Mucosa of gallbladder (tissue), 1 donor: ENCODE data around the gene FAM89B. TPM values are rescaled to one million over a fixed set of nuclear protein-coding genes. Genes with fewer than 3 reads are reported as not detected.
"Not testable (repeated sequence)": the region's sequence is repeated elsewhere in the genome, so short reads cannot be mapped to it uniquely, and the experiment has no call there.

Experiments
- DNase-seq: peaks from one replicate; pipeline ENCODE4 v3.0.0-alpha.2; 2020; ENCODE audit warnings: low spot score
- total RNA-seq: library from RNA; stranded (reverse); gene quantifications from one replicate; pipeline ENCODE4 v1.2.1, GENCODE V29; 2021
- donor health status: DM: no; HTN: no; CAD: no.

Gene FAM89B
- total RNA-seq, 1 donor from 2014 or later, result 68.2 TPM

DNA sequence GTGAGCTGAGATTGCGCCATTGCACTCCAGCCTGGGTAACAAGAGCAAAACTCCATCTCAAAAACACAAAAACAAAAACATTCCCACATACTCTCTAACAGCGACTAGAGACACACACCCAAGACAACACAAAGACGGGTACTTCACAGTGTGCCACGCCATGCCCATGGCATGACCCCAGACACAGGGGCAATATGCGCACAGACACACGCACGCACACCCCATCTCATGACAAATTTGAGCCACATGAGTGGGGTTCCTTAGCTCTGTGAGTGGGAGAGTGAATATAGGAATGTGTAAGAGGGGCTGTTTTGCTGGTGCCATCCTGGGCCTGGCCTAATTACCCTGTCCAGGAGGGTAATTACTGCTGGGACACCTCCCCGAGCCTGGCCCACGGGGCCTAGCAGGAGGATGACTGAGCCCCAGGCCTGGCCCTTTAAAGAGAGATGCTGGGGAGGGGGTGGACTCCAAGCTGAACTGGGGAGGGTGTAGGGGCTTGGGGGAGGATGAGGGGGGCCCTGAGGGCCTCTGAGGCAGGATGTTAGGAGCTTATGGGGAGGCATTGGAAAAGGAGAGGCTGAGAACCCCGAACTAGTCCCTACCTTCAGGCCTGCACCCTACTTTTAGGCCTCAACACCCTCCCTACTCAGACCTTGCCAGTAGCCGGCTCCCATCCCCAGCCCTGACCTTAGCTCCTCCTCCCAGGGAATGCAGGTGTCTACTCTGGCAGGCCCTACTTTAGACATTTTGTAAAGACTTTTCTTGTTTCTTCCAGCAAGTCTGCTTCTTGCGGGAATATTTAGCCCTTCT lies 15.7 kb upstream of the FAM89B start:
- DNase-seq, result no peak

DNA sequence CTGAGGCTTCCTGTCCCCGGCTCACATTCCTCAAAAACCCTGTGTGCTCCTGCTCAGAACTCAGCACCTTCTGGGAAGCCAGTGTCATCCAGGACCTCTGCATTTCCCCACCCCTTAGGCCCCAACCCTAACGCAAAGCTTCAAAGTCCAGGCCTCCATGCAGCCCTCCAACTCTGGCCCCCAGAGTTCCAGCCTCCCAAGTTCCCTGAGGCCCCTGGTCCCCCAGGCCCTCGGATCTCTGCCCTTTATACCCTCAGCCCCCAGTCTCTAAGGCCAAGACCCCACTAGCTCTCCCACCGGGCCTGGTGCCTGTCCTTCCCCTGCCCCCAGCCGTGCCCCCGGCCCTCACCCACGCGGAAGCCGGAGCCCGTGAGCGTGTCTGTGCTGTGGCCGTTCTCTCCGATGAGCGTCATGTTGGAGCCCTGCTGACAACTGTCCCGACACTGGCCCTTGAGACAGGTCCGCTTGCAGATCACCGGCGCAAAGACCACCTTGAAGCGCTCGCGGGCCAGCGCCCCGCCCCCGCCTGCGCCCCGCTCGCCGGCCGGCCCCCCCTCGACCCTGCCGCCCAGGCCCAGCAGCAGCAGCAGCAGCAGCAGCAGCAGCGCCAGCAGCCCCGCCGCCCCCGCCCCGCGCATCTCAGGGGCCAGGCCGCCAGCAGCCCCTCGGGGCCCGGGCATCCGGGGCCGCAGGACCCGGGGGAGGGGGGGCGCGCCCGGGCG lies 14.9 kb upstream of the FAM89B start:
- DNase-seq, result no peak

DNA sequence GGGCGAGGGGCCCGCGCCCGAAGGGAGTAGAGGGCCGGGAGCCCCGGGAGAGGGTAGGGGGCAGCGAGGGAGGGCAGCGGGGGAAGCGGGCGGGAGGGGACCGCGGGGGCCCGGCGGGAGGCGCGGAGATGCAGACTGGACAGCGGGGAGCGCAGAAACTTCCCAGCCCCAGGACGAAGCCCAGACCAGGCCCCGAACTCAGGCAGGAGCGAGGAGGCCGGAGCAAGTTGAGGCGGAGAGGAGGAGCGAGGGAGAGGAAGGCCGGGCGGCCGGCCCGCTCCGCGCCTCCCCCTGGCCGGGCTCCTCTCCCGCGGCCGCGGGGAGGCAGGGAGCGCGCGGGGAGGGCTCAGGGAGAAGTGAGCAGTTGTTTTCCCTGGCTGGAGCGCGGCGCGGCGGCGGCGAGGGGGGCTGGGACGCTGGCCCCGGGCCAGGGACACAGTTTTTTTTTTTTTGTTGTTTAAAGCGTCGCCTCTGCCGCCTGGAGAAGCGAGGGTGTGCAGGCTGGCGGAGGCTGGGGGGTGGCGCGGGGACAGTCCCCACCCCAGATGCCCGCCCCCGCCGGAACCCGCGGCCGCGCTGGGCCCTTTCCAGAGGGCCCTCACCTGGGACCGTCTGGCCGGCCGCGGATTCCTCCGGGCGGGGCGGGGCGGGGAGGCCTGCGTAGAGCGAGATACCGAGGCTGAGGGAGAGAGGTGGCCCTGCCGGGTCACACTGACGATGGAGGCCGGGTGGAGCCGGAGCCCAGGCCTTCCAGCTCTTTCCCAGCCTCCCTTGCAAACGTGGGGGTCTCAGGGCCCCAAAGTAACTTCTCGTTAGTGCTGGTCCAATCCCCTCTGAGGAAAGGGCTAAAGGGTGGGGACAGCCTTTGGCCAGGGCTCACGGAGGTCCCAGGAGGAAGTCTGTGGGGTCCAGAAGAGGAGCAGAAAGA lies 14.1 kb upstream of the FAM89B start, which contains the start of gene LTBP3:
Gene LTBP3, minus strand, starts transcription at position 358 of the 928 bp plus-strand sequence. CDS start 400 bp downstream, outside the sequence.
- DNase-seq, result peak; percentile 76

DNA sequence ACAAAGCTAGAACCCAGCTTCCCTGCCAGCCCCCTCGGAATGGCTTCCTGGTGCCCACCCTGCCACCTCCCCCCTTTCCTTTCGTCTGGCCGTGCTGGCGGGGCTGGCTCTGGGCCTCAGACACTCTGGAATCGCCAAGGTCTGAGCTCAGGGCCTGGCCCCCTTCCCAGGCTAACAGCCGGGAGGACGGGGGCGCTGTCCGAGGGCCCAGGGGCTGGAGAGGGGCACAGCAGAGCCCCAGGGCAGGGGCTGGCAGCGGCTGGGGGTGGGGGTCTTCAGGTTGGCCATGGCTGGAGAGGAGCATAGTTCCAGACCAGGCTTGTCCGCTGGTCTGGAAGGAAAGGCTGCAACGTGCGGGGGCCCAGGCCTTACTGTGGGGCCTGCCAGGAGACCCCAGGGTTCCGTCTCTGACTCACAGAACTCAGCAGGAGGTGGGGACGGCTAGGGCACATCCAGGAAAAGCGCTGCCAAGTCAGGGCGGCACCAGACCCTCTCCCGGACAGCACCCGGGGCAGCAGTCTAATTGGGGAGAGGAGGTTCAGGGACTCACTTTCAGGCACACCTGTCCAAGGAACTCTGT lies 13.3 kb upstream of the FAM89B start:
- DNase-seq, result peak; percentile 41

DNA sequence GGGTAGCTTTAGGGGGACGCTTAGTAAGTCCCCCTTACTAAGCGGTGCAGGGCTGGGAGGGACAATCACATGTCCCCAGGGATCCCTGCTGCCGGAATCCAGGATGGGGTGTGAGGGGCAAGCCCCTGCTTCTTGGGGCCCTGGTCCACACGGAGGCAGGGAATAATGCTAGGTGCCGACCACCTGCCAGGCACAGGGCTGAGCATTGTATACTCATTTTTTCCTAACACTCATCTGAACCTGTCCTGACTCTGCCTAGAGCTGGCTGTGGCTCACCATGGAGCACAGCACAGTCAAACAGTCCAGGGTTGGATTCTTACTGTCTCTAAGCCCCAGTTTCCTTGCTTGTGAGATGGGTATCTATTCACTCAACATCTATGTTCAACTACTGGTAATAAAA lies 12.8 kb upstream of the FAM89B start:
- DNase-seq, result no peak

DNA sequence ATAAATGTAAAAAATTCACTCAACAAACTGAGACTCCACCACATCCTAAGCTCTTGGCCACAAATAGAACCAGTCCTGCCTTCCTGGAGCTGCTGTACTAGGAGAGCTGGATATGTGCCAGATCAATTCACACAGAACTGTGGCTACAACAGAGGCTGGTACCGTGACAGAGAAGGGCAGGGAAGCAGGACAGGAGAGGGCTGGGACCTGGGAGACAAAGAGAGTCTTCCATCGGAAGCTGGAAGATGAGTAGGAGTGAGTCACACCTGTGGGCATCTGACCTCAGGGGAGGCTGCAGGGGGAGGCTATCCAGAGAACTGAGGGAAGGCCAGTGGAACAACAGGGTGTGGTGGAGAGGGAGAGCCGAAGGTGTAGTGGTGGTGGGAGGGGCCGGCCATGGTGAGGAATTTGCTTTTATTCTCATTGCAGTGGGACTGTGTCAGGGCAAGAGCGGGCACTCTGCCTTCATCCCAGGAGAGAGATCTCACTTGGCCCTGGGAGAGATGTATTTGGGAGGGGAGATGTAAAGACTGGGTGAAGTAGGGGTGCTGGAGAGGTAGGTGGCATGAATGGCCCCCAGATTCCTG lies 12.3 kb upstream of the FAM89B start:
- peak; percentile 43 for DNase-seq

DNA sequence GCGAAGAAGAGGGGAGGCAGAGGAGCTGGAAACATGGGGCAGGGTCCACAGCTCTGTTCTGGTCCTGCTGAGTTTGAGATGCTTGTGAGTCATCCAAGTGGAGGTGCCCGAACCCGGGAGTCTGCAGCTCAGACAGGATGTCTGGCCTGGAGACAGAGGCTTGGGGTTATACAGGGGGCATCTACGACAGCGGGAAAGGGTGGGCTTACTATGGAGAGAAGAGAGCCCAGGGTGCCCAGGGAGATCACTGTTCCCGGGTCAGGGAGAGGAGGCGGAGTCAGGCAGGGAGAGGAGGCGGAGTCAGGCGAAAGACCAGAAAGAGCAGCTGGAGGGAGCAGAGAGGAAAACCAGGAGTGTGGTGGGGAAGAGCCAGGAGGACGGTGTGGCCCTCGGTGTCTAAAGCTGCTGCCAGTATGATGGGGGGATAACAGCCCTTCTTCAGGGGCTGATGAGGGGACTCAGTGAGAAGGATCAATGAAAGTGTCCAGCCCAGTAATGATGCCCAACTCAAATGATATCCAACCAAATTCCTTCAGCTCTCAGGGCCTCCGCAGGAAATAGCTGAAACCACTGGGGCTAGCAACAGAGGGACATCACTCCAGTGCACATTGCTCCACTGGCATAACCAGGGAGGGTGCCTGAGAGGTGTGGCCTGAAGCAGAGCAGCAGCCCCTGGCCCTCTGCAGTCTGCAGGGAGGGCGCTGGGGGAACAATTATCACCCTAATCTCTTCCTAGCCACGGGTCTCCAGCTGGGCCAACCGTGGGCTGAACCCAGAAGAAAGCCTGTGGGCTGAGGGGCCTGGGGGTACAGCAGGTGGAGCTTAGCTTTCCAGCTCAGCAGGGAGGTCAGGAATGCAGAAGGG lies 11.6 kb upstream of the FAM89B start:
- DNase-seq, result no peak

DNA sequence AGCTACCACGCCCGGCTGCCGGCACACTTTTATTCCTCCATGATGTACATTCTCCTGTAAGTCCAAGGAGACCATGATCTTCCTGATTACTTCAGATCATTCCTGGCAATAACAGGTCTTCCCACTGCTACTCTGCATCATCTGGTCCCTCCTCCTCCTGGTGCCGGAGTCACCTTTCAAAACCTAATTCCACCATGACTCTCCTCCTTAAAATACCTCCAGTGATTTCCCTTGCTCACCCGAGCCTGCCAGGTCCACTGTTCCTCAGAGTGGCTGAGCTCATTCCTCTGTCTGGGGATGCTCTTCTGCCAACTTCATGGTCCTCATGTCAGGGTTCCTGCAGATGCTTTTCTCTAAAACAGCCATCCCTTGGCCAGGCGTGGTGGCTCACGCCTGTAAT lies 10.3 kb upstream of the FAM89B start:
- DNase-seq, result no peak

DNA sequence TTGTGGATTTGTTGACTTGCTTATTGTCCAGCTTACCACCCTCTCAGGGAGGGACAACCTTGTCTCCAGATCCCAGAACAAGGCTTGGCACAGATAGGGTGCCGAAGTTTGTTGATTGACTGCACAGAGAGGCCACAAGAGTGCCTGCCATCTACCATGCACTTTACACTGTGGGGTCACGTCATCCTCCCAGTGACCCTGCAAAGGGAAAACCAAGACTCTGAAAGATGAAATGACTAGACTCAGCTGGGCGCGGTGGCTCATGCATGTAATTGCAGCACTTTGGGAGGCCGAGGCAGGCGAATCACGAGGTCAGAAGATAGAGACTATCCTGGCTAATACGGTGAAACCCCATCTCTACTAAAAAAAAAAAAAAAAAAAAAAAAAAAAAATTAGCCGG lies 9.6 kb upstream of the FAM89B start:
- DNase-seq, result no peak

DNA sequence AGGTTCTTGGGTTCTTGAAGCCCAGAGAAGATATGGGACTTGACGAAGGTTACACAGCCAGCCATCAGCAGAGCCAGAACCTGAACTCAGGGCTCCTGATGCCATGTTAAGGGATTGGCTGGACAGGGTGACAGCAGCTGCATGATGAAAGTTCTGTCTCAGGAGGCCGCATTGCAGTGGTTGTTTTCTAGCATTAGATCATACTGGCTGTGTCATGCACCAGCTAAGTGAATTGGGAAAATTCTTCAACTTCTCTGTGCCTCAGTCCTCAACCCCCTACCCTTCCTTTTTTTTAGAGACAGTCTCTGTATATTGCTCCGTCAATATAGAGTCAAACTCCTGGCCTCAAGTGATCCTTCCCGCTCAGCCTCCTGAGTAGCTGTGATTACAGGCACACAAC lies 8.7 kb upstream of the FAM89B start:
- DNase-seq, result no peak

DNA sequence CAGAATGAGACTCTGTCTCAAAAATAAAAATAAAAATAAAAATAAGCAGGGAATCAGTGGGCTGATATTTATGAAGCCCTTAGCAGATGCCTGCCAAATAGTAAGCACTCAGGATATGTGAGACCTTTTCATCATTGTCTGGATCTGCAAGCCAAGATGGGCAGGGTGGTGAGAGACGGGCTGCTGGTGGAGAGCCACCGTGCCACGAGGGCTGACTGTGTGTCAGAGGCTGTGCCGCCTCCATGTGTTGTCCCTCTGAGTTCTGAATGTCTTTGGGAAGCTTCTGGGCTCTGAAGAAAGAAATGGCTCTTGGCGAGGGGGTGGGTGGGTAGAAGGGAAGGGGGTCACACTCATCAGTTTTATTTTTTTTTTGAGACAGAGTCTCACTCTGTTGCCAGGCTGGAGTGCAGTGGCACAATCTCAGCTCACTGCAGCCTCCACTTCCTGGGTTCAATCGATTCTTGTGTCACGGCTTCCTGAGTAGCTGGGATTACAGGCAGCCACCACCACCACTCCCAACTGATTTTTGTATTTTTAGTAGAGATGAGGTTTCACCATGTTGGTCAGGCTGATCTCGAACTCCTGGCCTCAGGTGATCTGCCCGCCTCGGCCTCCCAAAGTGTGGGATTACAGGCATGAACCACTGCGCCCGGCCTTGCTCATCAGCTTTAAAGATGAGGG lies 7.3 kb upstream of the FAM89B start:
- DNase-seq, result not testable (repeated sequence)

DNA sequence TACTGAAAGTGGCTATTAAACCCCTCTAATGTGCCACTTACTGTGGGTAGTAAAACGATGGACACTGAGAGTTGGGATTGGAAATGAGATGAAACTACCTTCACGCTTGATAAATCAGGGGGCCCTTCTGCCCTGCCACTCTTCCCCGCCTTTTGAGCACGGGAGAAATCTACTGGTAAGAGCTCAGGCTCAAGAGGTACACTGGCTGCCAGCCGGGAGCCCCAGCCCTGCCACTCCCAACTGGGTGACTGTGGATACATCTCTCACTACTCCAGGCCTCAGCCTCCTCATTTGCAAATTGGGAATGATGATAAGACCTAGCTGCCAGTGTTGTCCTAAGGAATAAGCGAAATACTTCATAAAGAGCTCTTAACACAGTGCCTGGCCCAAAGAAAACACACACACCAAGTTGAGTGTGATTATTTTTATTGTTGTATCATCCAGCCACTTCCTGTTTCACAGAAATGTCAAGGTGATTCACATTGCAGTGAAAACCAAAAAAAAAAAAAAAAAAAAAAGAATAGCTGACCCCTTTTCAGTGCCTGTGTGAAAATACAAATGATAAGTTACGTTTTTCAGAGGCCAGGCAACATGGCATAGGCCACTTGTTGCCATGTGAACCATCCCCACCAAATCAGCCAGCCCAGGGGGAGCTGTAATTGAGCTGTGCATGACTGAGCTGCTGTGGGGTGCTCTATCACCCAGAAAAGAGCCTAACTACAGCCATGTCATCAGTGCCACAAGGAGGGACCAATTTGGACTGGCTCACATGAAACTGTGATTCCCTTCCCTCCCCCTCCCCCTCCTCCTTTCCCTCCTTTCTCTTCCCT lies 6.5 kb upstream of the FAM89B start:
- no peak for DNase-seq

DNA sequence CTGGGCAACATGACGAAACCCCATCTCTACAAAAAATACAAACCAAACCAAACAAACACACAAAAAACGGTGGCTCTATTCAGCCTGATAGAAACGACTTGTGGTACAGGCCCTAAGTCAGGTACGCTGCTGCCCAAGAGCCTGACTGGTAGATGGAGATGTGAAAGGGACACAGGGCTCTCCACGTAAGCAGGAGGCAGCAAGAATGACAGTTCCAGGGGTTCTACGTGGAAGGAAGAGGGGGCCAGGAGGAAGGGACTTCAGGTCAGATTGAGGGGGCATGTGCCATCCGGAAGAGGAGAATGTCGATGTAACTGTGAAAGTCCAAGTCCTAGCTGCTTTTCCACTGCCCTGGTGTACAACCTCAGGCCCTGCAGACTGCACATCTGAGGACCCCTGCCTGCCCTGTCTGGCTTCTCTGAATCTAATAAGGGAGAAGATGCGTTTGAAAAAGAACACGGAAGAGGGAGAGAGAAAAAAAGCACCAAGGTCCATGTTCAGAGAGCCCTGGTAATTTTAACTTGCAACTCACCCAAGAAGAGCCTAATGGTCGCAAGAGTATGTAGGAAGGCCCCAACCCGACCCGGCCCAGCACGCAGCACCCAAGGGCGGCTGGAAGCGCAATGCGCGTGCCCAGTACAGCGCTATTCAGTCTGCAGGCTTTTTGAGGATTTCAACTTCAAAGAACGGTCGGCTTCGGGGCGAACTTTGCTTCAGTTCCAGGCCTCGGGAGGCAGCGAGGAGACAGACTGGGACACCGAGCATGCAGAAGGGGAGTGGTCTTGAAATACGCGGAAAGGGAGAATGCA lies 3.0 kb upstream of the FAM89B start:
- DNase-seq, result no peak

DNA sequence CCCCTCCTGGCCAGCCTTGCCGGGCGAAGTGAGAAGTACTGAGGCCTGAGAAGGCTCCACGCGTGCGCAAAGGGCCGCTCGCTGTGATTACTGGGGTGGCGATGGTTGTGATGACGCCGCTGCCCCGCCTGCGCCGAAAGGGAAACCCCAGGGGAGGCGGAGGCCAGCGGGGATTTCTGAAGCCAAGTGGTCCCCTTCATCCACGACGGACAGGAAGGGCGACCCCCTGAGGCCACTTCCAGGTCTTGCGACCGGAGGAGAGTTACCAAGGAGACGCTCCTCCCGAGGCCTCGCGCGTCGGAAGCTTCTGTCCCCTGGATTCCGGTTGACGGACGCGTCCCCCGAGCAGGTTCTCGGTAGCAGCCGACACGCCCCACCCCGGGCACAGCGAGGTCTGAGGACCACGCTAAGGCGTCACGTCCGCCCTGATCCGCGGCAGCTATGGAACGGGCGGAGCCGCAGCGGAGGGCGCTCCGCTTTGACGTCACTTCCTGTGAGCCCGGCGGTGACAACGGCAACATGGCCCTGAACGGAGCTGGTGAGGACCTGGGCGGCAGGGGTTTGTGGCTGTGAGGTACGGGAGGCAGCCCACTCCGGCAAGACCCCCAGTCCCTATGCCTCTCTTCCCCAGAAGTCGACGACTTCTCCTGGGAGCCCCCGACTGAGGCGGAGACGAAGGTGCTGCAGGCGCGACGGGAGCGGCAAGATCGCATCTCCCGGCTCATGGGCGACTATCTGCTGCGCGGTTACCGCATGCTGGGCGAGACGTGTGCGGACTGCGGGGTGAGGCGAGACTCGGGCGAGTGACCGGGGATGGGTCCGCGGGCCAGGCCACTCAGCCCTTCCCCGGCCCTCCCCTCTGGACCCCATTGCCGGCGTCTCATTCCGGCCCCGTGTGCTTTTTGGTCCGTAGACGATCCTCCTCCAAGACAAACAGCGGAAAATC lies 2.1 kb upstream of the FAM89B start, which contains the start of gene ZNRD2:
Gene ZNRD2, plus strand, starts transcription at position 505 of the 946 bp plus-strand sequence. Its CDS starts 15 bp downstream, at position 520.
- DNase-seq, result peak; percentile 97

DNA sequence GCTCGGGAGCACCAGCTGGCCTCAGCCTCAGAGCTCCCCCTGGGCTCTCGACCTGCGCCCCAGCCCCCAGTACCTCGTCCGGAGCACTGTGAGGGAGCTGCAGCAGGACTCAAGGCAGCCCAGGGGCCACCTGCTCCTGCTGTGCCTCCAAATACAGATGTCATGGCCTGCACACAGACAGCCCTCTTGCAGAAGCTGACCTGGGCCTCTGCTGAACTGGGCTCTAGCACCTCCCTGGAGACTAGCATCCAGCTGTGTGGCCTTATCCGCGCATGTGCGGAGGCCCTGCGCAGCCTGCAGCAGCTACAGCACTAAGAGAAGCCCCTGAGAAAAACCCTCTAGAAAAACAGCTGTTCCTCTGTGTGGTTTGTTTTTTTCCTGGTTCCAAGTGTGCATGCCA lies 918 bp upstream of the FAM89B start:
- DNase-seq, result no peak

DNA sequence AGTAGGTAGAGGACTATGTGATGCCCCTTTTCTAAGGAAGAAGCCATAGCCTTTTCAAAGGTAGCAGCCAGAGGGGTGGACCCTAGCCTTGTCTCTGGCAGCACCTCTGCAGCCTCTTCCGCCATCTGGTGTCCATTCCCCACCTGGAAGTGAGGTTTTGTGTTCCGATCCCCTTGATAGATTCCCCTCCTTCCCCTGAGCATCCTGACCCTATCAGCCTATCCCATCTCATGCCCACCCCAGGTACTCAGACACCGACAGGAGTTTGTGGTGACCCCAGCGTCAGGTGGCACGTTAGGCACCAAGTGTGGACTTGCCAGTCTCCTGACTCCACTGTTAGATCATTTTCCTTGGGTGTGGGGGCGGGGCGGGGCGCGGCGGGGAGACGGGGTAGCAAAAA lies 398 bp upstream of the FAM89B start:
- no peak for DNase-seq
